A549 (cell line): ENCODE measurements around the gene FERMT1. TPM values are rescaled to one million over a fixed set of nuclear protein-coding genes. Genes with fewer than 3 reads are reported as not detected.
A peak's percentile ranks its signal among the peaks of the same experiment; 100 is the strongest.

Experiments
- ATAC-seq, 2 experiments: fragments of 200-7000 bp in 1 of 2; fragments of >200 bp in 1 of 2; cut with Nextera tagmentation in 1 of 2; cut with Tn5 transposase in 1 of 2; 3 replicates each; pipeline versions ENCODE4 v1.8.0 to v1.9.1; 2018 to 2020; ENCODE audit warnings: mild to moderate bottlenecking in 1 of 2, moderate library complexity in 1 of 2
- CTCF ChIA-PET: fragments of 300-600 bp; sonication (Branson Sonifier 250); formaldehyde crosslinking; extraction: SDS; loops from one replicate; lab custom pipeline; 2021; ENCODE audit warnings: antibody characterized with exemption, inconsistent platforms; lab: Yijun Ruan, JAX
- POLR2A ChIA-PET: fragments of 350-600 bp; formaldehyde crosslinking; extraction: SDS; loops from one replicate; lab custom pipeline; 2021; ENCODE audit warnings: antibody characterized with exemption, inconsistent platforms; lab: Yijun Ruan, JAX
- DNase-seq, 2 experiments: peaks; one replicate each; pipeline versions ENCODE4 v3.0.0 to v3.0.0-alpha.2; 2011 to 2016; ENCODE audit warnings: low read depth in 1 of 2, low spot score in 1 of 2
- FAIRE-seq: peaks from 2 replicates; lab custom pipeline; 2011; peaks lifted over from hg19 to GRCh38; lab: Jason Lieb, UNC
- H3K27ac ChIP-seq, 2 experiments: fragments of >200 bp; sonication (Bioruptor Twin); formaldehyde crosslinking; 3 replicates each; pipeline ENCODE4 v1.5.1; 2016 to 2017
- H3K4me1 ChIP-seq: fragments of >200 bp; sonication (Bioruptor Twin); formaldehyde crosslinking; 3 replicates; pipeline ENCODE4 v1.6.1; 2016
- H3K4me2 ChIP-seq: fragments of >200 bp; sonication (Bioruptor Twin); formaldehyde crosslinking; 3 replicates; pipeline ENCODE4 v1.6.1; 2016
- H3K4me3 ChIP-seq: fragments of >200 bp; sonication (Bioruptor Twin); formaldehyde crosslinking; 3 replicates; pipeline ENCODE4 v1.5.1; 2016
- H3K9me3 ChIP-seq: fragments of >200 bp; sonication (Bioruptor Twin); formaldehyde crosslinking; 3 replicates; pipeline ENCODE4 v1.6.1; 2016
- CBX2 ChIP-seq: fragments of 200-600 bp; sonication (generic); IDR thresholded peaks from 2 replicates; pipeline ENCODE4 v1.6.1; 2016; ENCODE audit warnings: low read depth, mild to moderate bottlenecking, borderline replicate concordance
- EHMT2 ChIP-seq: fragments of 200-600 bp; sonication (generic); IDR thresholded peaks from 2 replicates; pipeline ENCODE4 v1.6.1; 2016; ENCODE audit warnings: antibody characterized with exemption, low read depth, mild to moderate bottlenecking, moderate library complexity
- FOSL2 ChIP-seq, 2 experiments: fragments of 450-650 bp in 1 of 2; fragments of >200 bp in 1 of 2; sonication (Bioruptor Twin) in 1 of 2; formaldehyde crosslinking; IDR thresholded peaks; 2 replicates each; pipeline versions ENCODE4 v1.5.0 to v1.6.1; 2016 to 2020; ENCODE audit warnings: mild to moderate bottlenecking in 1 of 2, moderate library complexity in 1 of 2
- GATA3 ChIP-seq: IDR thresholded peaks from 2 replicates; pipeline ENCODE4 v1.6.1; 2012; ENCODE audit warnings: borderline replicate concordance
- HOXA7 ChIP-seq: fragments of 250-450 bp; sonication (Bioruptor Pico); IDR thresholded peaks from 2 replicates; pipeline ENCODE4 v1.5.0; 2020; ENCODE audit warnings: mild to moderate bottlenecking, moderate library complexity
- JUNB ChIP-seq: fragments of >200 bp; sonication (Bioruptor Twin); formaldehyde crosslinking; IDR thresholded peaks from 2 replicates; pipeline ENCODE4 v1.6.1; 2016
- KDM1A ChIP-seq: fragments of 200-600 bp; sonication (generic); IDR thresholded peaks from 2 replicates; pipeline ENCODE4 v1.6.1; 2016; ENCODE audit warnings: low read depth, mild to moderate bottlenecking
- KDM5A ChIP-seq: fragments of 200-600 bp; sonication (generic); IDR thresholded peaks from 2 replicates; pipeline ENCODE4 v1.6.1; 2016; ENCODE audit warnings: antibody characterized with exemption, mild to moderate bottlenecking
- PHF8 ChIP-seq: fragments of 200-600 bp; sonication (generic); IDR thresholded peaks from 2 replicates; pipeline ENCODE4 v1.6.1; 2016; ENCODE audit warnings: low read depth, mild to moderate bottlenecking, antibody characterized with exemption, moderate library complexity, borderline replicate concordance
- ZC3H11A ChIP-seq: fragments of 450-650 bp; IDR thresholded peaks from 2 replicates; pipeline ENCODE4 v1.6.1; 2014; ENCODE audit warnings: antibody characterized with exemption, mild to moderate bottlenecking
- ZFP36 ChIP-seq: fragments of 450-650 bp; IDR thresholded peaks from 2 replicates; pipeline ENCODE4 v1.6.1; 2014; ENCODE audit warnings: borderline replicate concordance; ENCODE audit not compliant: partially characterized antibody
- ZNF302 ChIP-seq: fragments of 250-450 bp; sonication (Bioruptor Pico); IDR thresholded peaks from 2 replicates; pipeline ENCODE4 v1.9.0; 2021; ENCODE audit warnings: inconsistent platforms, mild to moderate bottlenecking, moderate library complexity
- WGBS: methylation state at CpG from one replicate; pipeline ENCODE4 v1.1.6; 2017; ENCODE audit errors: missing lambda C conversion rate; 5-methylcytosine and 5-hydroxymethylcytosine counted together
- polyA plus RNA-seq, 4 experiments: library from polyadenylated mRNA; depleted of rRNA in 3 of 4; stranded (reverse); fragments of >200 nt; fragmentation: RNase III in 1 of 4; extraction: RNeasy Plus Mini Kit Qiagen cat#74134 plus additional on column Dnase treatment in 1 of 4; gene quantifications; 2 replicates in 3 of 4; 3 replicates in 1 of 4; pipeline ENCODE4 v1.2.3, GENCODE V29; 2011 to 2017
- TF ChIP-seq, protein P1 (sequence below): fragments of 150-350 bp; IDR thresholded peaks from 2 replicates; pipeline ENCODE4 v1.6.1; 2014; ENCODE audit warnings: low read depth, mild to moderate bottlenecking, low read length
- TF ChIP-seq, protein P2 (sequence below): fragments of 450-650 bp; IDR thresholded peaks from 2 replicates; pipeline ENCODE4 v1.6.1; 2014; ENCODE audit warnings: antibody characterized with exemption
- TF ChIP-seq, protein P3 (sequence below): fragments of 250-450 bp; sonication (Bioruptor Pico); IDR thresholded peaks from 2 replicates; pipeline ENCODE4 v1.5.0; 2021; ENCODE audit warnings: mild to moderate bottlenecking, moderate library complexity, borderline replicate concordance

The FERMT1 gene
- polyA plus RNA-seq, 2 of the 4 experiments (the other 2 are of a cell fraction) = 12.7 to 19.1 TPM

DNA sequence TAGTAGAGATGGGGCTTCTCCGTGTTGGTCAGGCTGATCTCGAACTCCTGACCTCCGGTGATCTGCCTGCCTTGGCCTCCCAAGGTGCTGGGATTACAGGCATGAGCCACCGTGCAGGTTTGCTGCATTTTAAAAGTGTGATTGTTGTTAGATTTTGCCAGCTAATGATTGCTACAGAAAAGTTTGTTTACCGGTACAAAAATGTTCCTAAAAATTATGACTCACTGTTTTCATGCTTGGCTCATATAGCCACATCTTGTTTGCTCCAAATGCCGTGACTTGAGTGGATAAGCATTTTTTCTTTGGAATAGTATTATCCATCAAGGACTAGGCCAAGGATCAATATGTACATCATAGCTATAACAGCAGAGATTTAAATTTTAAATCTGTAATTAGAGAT lies 93.3 kb downstream of the FERMT1 start:
- ChIA-PET POLR2A (interaction anchor here (0.7 kb wide), 1 partner anchor 909 kb away, joined by 4 read pairs; no protein-coding TSS in a partner anchor), CTCF (interaction anchor here (0.7 to 1.9 kb wide), 3 partner anchors 48 to 501 kb away, joined by 4 to 9 read pairs (median 5); no protein-coding TSS in a partner anchor)
- ATAC-seq = no peak

DNA sequence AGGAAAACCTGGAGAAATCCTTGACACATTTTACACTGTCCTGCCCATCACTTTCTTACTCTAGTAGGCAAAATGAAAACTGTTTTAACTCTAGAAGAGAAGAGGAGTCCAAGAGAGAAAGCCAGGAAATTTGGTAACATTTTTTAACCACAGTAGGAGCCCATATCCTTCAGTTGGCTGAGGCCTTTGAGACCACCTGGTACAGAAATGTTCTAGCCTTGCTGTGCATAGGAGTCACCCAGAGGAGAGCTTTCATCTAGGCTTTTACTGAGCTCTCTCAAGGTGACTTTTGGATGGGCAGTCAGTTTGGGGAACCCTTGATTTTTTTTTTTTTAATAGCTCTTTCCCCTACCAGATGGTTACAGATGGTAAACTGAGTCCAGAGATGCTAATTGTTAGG lies 94.0 kb downstream of the FERMT1 start:
- no peak for TF ChIP-seq CBX2
- TF ChIP-seq ZC3H11A = no peak
- no peak for TF ChIP-seq EHMT2
- TF ChIP-seq HOXA7 (CRISPR knock-in tag) = no peak
- no peak for TF ChIP-seq KDM1A
- no peak for TF ChIP-seq JUNB
- TF ChIP-seq, protein P1, sequence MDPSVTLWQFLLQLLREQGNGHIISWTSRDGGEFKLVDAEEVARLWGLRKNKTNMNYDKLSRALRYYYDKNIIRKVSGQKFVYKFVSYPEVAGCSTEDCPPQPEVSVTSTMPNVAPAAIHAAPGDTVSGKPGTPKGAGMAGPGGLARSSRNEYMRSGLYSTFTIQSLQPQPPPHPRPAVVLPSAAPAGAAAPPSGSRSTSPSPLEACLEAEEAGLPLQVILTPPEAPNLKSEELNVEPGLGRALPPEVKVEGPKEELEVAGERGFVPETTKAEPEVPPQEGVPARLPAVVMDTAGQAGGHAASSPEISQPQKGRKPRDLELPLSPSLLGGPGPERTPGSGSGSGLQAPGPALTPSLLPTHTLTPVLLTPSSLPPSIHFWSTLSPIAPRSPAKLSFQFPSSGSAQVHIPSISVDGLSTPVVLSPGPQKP = no peak
- no peak for TF ChIP-seq GATA3
- TF ChIP-seq, all 56 proteins: peak for 0
- peak; percentile 56 for FAIRE-seq
- no peak for ATAC-seq
- no peak overlapping the region for H3K4me3 ChIP-seq
- no peak overlapping the region for H3K4me2 ChIP-seq
- DNase-seq = no peak
- H3K4me1 ChIP-seq = peaks cover 13% of the 10 kb centered on the region
- H3K27ac ChIP-seq = no peak overlapping the region
- ChIA-PET CTCF (interaction anchor here (0.6 to 1.9 kb wide), 3 partner anchors 48 to 1850 kb away, joined by 4 to 9 read pairs (median 5); no protein-coding TSS in a partner anchor), POLR2A (no interaction called here)
- H3K9me3 ChIP-seq = peaks cover 12% of the 10 kb centered on the region

More for the DNA sequence above, 93.3 kb downstream of the FERMT1 start:
- TF ChIP-seq FOSL2 (IDR thresholded peaks at IDR 0.05) (no peak), FOSL2 (CRISPR knock-in tag; IDR thresholded peaks at IDR 0.05) (peak; percentile 33; the same call in 1 of the 2 replicates), KDM5A (no peak)
- DNase-seq (no peak), FAIRE-seq (peak; percentile 18)
- H3K4me3 ChIP-seq = no peak overlapping the region
- WGBS = 70% methylated on average over 6 of the region's 6 CpGs
- no peak overlapping the region for H3K4me2 ChIP-seq
- H3K9me3 ChIP-seq = peaks cover 8% of the 10 kb centered on the region
- H3K27ac ChIP-seq = no peak overlapping the region
- peaks cover 13% of the 10 kb centered on the region for H3K4me1 ChIP-seq

DNA sequence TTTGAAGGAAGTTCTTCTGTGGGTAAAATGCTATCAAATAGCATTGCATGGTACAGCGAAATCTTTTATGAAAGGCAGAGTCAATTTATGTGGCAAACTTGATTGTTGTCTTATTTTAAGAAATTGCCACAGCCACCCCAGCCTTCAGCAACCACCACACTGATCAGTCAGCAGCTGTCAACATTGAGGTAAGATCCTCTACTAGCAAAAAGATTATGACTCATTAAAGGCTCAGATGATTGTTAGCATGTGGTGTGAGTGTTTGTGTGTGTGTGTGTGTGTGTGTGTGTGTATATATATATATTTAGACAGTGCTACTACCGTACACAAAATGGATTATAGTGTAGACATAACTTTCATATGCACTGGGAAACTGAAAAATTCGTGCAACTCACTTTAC lies 96.8 kb downstream of the FERMT1 start:
- CTCF ChIA-PET = interaction anchor here (0.8 to 1.7 kb wide), 2 partner anchors 15 to 17 kb away, joined by 3 to 4 read pairs; no protein-coding TSS in a partner anchor
- Histone ChIP-seq H3K4me1 (peaks cover 13% of the 10 kb centered on the region), H3K4me3 (no peak overlapping the region), H3K4me2 (no peak overlapping the region), H3K9me3 (peaks cover 12% of the 10 kb centered on the region), H3K27ac (no peak overlapping the region)
- DNase-seq = no peak
- ATAC-seq = no peak
- POLR2A ChIA-PET = interaction anchor here (1.6 kb wide), 1 partner anchor 18 kb away, joined by 3 read pairs; no protein-coding TSS in a partner anchor
- no peak for FAIRE-seq
- TF ChIP-seq PHF8 (no peak), KDM5A (no peak), FOSL2 (IDR thresholded peaks at IDR 0.05) (no peak), FOSL2 (CRISPR knock-in tag; IDR thresholded peaks at IDR 0.05) (peak; percentile 40; the same call in 1 of the 2 replicates), ZFP36 (no peak), ZNF302 (no peak)
- TF ChIP-seq, protein P2, sequence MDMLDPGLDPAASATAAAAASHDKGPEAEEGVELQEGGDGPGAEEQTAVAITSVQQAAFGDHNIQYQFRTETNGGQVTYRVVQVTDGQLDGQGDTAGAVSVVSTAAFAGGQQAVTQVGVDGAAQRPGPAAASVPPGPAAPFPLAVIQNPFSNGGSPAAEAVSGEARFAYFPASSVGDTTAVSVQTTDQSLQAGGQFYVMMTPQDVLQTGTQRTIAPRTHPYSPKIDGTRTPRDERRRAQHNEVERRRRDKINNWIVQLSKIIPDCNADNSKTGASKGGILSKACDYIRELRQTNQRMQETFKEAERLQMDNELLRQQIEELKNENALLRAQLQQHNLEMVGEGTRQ = no peak
- TF ChIP-seq, protein P3, sequence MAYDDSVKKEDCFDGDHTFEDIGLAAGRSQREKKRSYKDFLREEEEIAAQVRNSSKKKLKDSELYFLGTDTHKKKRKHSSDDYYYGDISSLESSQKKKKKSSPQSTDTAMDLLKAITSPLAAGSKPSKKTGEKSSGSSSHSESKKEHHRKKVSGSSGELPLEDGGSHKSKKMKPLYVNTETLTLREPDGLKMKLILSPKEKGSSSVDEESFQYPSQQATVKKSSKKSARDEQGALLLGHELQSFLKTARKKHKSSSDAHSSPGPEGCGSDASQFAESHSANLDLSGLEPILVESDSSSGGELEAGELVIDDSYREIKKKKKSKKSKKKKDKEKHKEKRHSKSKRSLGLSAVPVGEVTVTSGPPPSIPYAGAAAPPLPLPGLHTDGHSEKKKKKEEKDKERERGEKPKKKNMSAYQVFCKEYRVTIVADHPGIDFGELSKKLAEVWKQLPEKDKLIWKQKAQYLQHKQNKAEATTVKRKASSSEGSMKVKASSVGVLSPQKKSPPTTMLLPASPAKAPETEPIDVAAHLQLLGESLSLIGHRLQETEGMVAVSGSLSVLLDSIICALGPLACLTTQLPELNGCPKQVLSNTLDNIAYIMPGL (CRISPR knock-in tag) = no peak
- 85% methylated on average over 3 of the region's 3 CpGs for WGBS

Other genes starting within 250 kb of the FERMT1 start
- gene CHGB, start 211.5 kb downstream of the FERMT1 start, polyA plus RNA-seq (2011; rRNA removed) = 4.8 and 5.0 TPM in 2 replicates
- 1.5 to 1.9 TPM (median 1.9 TPM) in 3 replicates for gene CHGB, start 211.5 kb downstream of the FERMT1 start, polyA plus RNA-seq (2017; fragmentation: RNase III; extraction: RNeasy Plus Mini Kit Qiagen cat#74134 plus additional on column Dnase treatment)
- gene TRMT6, start 172.5 kb downstream of the FERMT1 start, polyA plus RNA-seq (2011; rRNA removed) = 30.8 and 43.1 TPM in 2 replicates
- gene TRMT6, start 172.5 kb downstream of the FERMT1 start, polyA plus RNA-seq (2017; fragmentation: RNase III; extraction: RNeasy Plus Mini Kit Qiagen cat#74134 plus additional on column Dnase treatment) = 37.4 to 40.0 TPM (median 38.5 TPM) in 3 replicates
- 29.5 and 36.1 TPM in 2 replicates for gene MCM8, start 172.4 kb downstream of the FERMT1 start, polyA plus RNA-seq (2011; rRNA removed)
- 33.9 to 35.3 TPM (median 34.9 TPM) in 3 replicates for gene MCM8, start 172.4 kb downstream of the FERMT1 start, polyA plus RNA-seq (2017; fragmentation: RNase III; extraction: RNeasy Plus Mini Kit Qiagen cat#74134 plus additional on column Dnase treatment)
- 129 and 150 TPM in 2 replicates for gene CRLS1, start 116.9 kb downstream of the FERMT1 start, polyA plus RNA-seq (2011; rRNA removed)
- gene CRLS1, start 116.9 kb downstream of the FERMT1 start, polyA plus RNA-seq (2017; fragmentation: RNase III; extraction: RNeasy Plus Mini Kit Qiagen cat#74134 plus additional on column Dnase treatment) = 54.8 to 61.0 TPM (median 56.1 TPM) in 3 replicates
- gene LRRN4, start 69.0 kb downstream of the FERMT1 start, polyA plus RNA-seq (2011; rRNA removed) = 0.03 TPM in 1 of 2 replicates, not detected in the other
- 0.04 TPM in 2 of 3 replicates, not detected in the other for gene LRRN4, start 69.0 kb downstream of the FERMT1 start, polyA plus RNA-seq (2017; fragmentation: RNase III; extraction: RNeasy Plus Mini Kit Qiagen cat#74134 plus additional on column Dnase treatment)